HepG2 (cell line): ENCODE measurements around the gene STAM. TPM values are rescaled to one million over a fixed set of nuclear protein-coding genes. Genes with fewer than 3 reads are reported as not detected.

ENCODE experiments used
- ATAC-seq: fragments of 200-7000 bp; cut with Tn5 transposase; 3 replicates; pipeline ENCODE4 v1.9.1; 2020; ENCODE audit warnings: mild to moderate bottlenecking, moderate library complexity
- BruUV-seq: library from RNA; stranded (reverse); fragments of 400-500 nt; replicated peaks from 2 replicates; lab custom pipeline; 2021; lab: Mats Ljungman, UMichigan
- CTCF ChIA-PET: fragments of 300-600 bp; formaldehyde crosslinking; extraction: SDS; loops from one replicate; lab custom pipeline; 2021; ENCODE audit warnings: low total read pairs, inconsistent platforms, low intra/inter-chr PET ratio; lab: Yijun Ruan, JAX
- POLR2A ChIA-PET: fragments of 350-600 bp; sonication (Branson Sonifier 250); formaldehyde crosslinking; loops from one replicate; lab custom pipeline; 2020; ENCODE audit warnings: antibody characterized with exemption, inconsistent platforms; lab: Yijun Ruan, JAX
- DNase-seq: peaks from one replicate; pipeline ENCODE4 v3.0.0-alpha.2; 2015; ENCODE audit warnings: low spot score
- FAIRE-seq: peaks from 3 replicates; lab custom pipeline; 2011; peaks lifted over from hg19 to GRCh38; lab: Jason Lieb, UNC
- H2AFZ ChIP-seq: one replicate; pipeline ENCODE4 v1.6.1; 2011; ENCODE audit warnings: low read length, inconsistent platforms
- H3K27ac ChIP-seq: fragments of 300-600 bp; 3 replicates; pipeline ENCODE4 v1.8.0; 2011; ENCODE audit warnings: mixed run types, mild to moderate bottlenecking, mixed read lengths, low read length, inconsistent platforms; ENCODE audit not compliant: insufficient read depth; ENCODE audit errors: extremely low read length
- H3K27me3 ChIP-seq, 2 experiments: fragments of 200-600 bp in 1 of 2; 2 replicates in 1 of 2; 3 replicates in 1 of 2; pipeline versions ENCODE4 v1.6.0 to v1.8.0; 2011; ENCODE audit warnings: low read length in 2 of 2, mild to moderate bottlenecking in 2 of 2, moderate library complexity in 2 of 2, inconsistent platforms in 1 of 2; ENCODE audit not compliant: insufficient read depth in 2 of 2, control insufficient read depth in 1 of 2
- H3K36me3 ChIP-seq, 2 experiments: fragments of 200-600 bp in 1 of 2; replicated peaks in 1 of 2; 2 replicates in 1 of 2; 3 replicates in 1 of 2; pipeline versions ENCODE4 v1.5.1 to v1.8.0; 2011; ENCODE audit warnings: low read length in 2 of 2, inconsistent platforms in 1 of 2; ENCODE audit not compliant: insufficient read depth in 2 of 2, control insufficient read depth in 1 of 2
- H3K4me1 ChIP-seq: 2 replicates; pipeline ENCODE4 v1.5.1; 2012; ENCODE audit warnings: low read length, inconsistent platforms; ENCODE audit not compliant: insufficient read depth
- H3K4me2 ChIP-seq: 2 replicates; pipeline ENCODE4 v1.6.0; 2011; ENCODE audit warnings: low read depth, low read length, inconsistent platforms
- H3K4me3 ChIP-seq, 3 experiments: fragments of 200-600 bp in 1 of 3; sonication (generic), shearing (Covaris generic) in 1 of 3; replicated peaks in 1 of 3; 2 replicates each; pipeline ENCODE4 v1.5.1; 2011 to 2016; ENCODE audit warnings: low read length in 3 of 3, inconsistent platforms in 2 of 3, low read depth in 2 of 3, mild to moderate bottlenecking in 2 of 3, control low read depth in 1 of 3, mixed read lengths in 1 of 3; ENCODE audit not compliant: insufficient read depth in 1 of 3
- H3K79me2 ChIP-seq: one replicate; pipeline ENCODE4 v1.6.1; 2011; ENCODE audit warnings: low read length, inconsistent platforms; ENCODE audit not compliant: insufficient read depth
- H3K9ac ChIP-seq: 2 replicates; pipeline ENCODE4 v1.6.0; 2011; ENCODE audit warnings: mild to moderate bottlenecking, low read depth, low read length, inconsistent platforms; ENCODE audit not compliant: insufficient read depth
- H3K9me3 ChIP-seq: 2 replicates; pipeline ENCODE4 v1.5.1; 2012; ENCODE audit warnings: mild to moderate bottlenecking, low read length
- H4K20me1 ChIP-seq: 2 replicates; pipeline ENCODE4 v1.6.0; 2011; ENCODE audit warnings: inconsistent platforms, mild to moderate bottlenecking, low read length, moderate library complexity; ENCODE audit not compliant: insufficient read depth
- DMTF1 ChIP-seq: sonication (generic); formaldehyde crosslinking; IDR thresholded peaks from 2 replicates; pipeline ENCODE4 v1.4.0; 2020; ENCODE audit warnings: mild to moderate bottlenecking, missing genetic modification reagents
- FOSL2 ChIP-seq: sonication (generic); formaldehyde crosslinking; IDR thresholded peaks from 2 replicates; pipeline ENCODE4 v1.4.0; 2020; ENCODE audit warnings: missing genetic modification reagents
- MIXL1 ChIP-seq: IDR thresholded peaks from 2 replicates; pipeline ENCODE4 v1.6.1; 2016
- PRPF4 ChIP-seq: fragments of 200-400 bp; formaldehyde crosslinking; IDR thresholded peaks from 2 replicates; pipeline ENCODE4 v1.6.1; 2016; ENCODE audit warnings: low read length, low read depth; ENCODE audit not compliant: poor library complexity, severe bottlenecking
- TRIM24 ChIP-seq: sonication (generic); formaldehyde crosslinking; IDR thresholded peaks from 2 replicates; pipeline ENCODE4 v1.8.0; 2022; ENCODE audit warnings: mild to moderate bottlenecking, missing genetic modification reagents
- ZNF33A ChIP-seq: sonication (generic); formaldehyde crosslinking; IDR thresholded peaks from 2 replicates; pipeline ENCODE4 v1.5.1; 2020; ENCODE audit warnings: missing genetic modification reagents, mild to moderate bottlenecking, moderate library complexity, borderline replicate concordance
- ZNF343 ChIP-seq: sonication (generic); formaldehyde crosslinking; IDR thresholded peaks from 2 replicates; pipeline ENCODE4 v1.4.0; 2020; ENCODE audit warnings: mild to moderate bottlenecking, missing genetic modification reagents
- ZNF619 ChIP-seq: sonication (generic); formaldehyde crosslinking; IDR thresholded peaks from 2 replicates; pipeline ENCODE4 v1.4.0; 2020; ENCODE audit warnings: mild to moderate bottlenecking, missing genetic modification reagents
- WGBS: methylation state at CpG from one replicate; pipeline ENCODE4 v1.1.6; 2017; ENCODE audit warnings: low lambda C conversion rate; 5-methylcytosine and 5-hydroxymethylcytosine counted together
- in situ Hi-C: cut with HindIII; loops from 2 replicates; pipeline ENCODE4 v1.10.0; 2017; ENCODE audit warnings: low pct_unique_long_range_greater_than_20kb; ENCODE audit not compliant: extremely low pct_ligation_motif_present
- intact Hi-C: fragments of 100-400 bp; cut with micrococcal nuclease; formaldehyde crosslinking; loops from one replicate; pipeline ENCODE4 v1.10.0; 2022; ENCODE audit not compliant: unreplicated experiment
- polyA plus RNA-seq, 8 experiments: library from polyadenylated mRNA; depleted of rRNA in 3 of 8; stranded (reverse) in 7 of 8; unstranded in 1 of 8; fragments of >200 nt; fragmentation: Illumina TruSeq in 4 of 8; extraction: Trizol in 4 of 8; gene quantifications; 2 replicates each; pipeline versions ENCODE4 v1.2.1 to v1.2.3, GENCODE V29; 2011 to 2016; ENCODE audit warnings: low read depth in 4 of 8, missing spikeins in 1 of 8, mixed read lengths in 1 of 8; ENCODE audit not compliant: insufficient read depth in 1 of 8
- total RNA-seq, 5 experiments: library from RNA; depleted of rRNA; stranded (reverse); fragments of >200 nt; fragmentation: Illumina TruSeq; extraction: Trizol; gene quantifications; 2 replicates each; pipeline ENCODE4 v1.2.3, GENCODE V29; 2016; ENCODE audit warnings: low read depth in 1 of 5
- TF ChIP-seq, protein P1 (sequence below): sonication (generic); formaldehyde crosslinking; IDR thresholded peaks from 2 replicates; pipeline ENCODE4 v1.4.0; 2020; ENCODE audit warnings: missing genetic modification reagents
- TF ChIP-seq, protein P2 (sequence below): sonication (generic); formaldehyde crosslinking; IDR thresholded peaks from 2 replicates; pipeline ENCODE4 v1.5.0; 2020; ENCODE audit warnings: mild to moderate bottlenecking, missing genetic modification reagents, borderline replicate concordance

The STAM gene
- total and polyA plus RNA-seq, 2 of the 13 experiments (the other 11 are each of a cell fraction or from before 2014, with no cell fraction given), result 19.5 to 25.1 TPM

GRCh38 chr10:17758200-17758599 is 114.2 kb downstream of the STAM start:
- BruUV-seq, result no TSS peak
- in situ Hi-C loops (no loop called here), intact Hi-C loops (no loop called here)
- H3K79me2 ChIP-seq, result no peaks in the 10 kb centered on the region
- no peak overlapping the region for H3K9ac ChIP-seq
- ATAC-seq, result no peak
- CTCF ChIA-PET, result no interaction called here
- no peaks in the 10 kb centered on the region for H3K36me3 ChIP-seq
- no peaks in the 10 kb centered on the region for H4K20me1 ChIP-seq
- H2AFZ ChIP-seq, result no peak overlapping the region
- WGBS, result 61% methylated on average over 2 of the region's 2 CpGs
- TF ChIP-seq FOSL2 (CRISPR knock-in tag) (peak; percentile 54), MIXL1 (CRISPR knock-in tag) (no peak)
- DNase-seq, result no peak
- FAIRE-seq, result no peak
- POLR2A ChIA-PET, result no interaction called here
- H3K27ac ChIP-seq, result no peak overlapping the region
- peaks cover 0 to 2% of the 10 kb centered on the region in 2 experiments; a peak in 2 of 5 replicates for H3K27me3 ChIP-seq
- H3K4me3 ChIP-seq, result no peak overlapping the region
- no peak overlapping the region for H3K4me2 ChIP-seq
- H3K4me1 ChIP-seq, result peaks cover 14% of the 10 kb centered on the region
- no peaks in the 10 kb centered on the region for H3K9me3 ChIP-seq

- no peak overlapping the region for H3K27ac ChIP-seq
- H3K4me3 ChIP-seq, result no peak overlapping the region
- no peaks in the 10 kb centered on the region for H3K36me3 ChIP-seq
- CTCF ChIA-PET, result no interaction called here
- H3K4me2 ChIP-seq, result no peak overlapping the region
- peaks cover 14% of the 10 kb centered on the region for H3K4me1 ChIP-seq
- peaks cover 0 to 2% of the 10 kb centered on the region in 2 experiments; a peak in 2 of 5 replicates for H3K27me3 ChIP-seq
- H3K79me2 ChIP-seq, result no peaks in the 10 kb centered on the region
- H4K20me1 ChIP-seq, result no peaks in the 10 kb centered on the region
- H3K9ac ChIP-seq, result no peak overlapping the region
- no peak for DNase-seq
- FAIRE-seq, result no peak
- in situ Hi-C loops, result no loop called here
- POLR2A ChIA-PET, result no interaction called here
- BruUV-seq, result no TSS peak
- H2AFZ ChIP-seq, result no peak overlapping the region
- TF ChIP-seq, protein P1, sequence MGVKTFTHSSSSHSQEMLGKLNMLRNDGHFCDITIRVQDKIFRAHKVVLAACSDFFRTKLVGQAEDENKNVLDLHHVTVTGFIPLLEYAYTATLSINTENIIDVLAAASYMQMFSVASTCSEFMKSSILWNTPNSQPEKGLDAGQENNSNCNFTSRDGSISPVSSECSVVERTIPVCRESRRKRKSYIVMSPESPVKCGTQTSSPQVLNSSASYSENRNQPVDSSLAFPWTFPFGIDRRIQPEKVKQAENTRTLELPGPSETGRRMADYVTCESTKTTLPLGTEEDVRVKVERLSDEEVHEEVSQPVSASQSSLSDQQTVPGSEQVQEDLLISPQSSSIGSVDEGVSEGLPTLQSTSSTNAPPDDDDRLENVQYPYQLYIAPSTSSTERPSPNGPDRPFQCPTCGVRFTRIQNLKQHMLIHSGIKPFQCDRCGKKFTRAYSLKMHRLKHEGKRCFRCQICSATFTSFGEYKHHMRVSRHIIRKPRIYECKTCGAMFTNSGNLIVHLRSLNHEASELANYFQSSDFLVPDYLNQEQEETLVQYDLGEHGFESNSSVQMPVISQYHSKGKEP, result no peak
- TF ChIP-seq ZNF619 (CRISPR knock-in tag) (no peak), PRPF4 (no peak), ZNF343 (no peak), TRIM24 (CRISPR knock-in tag) (no peak), ZNF33A (CRISPR knock-in tag) (no peak), DMTF1 (no peak)
- TF ChIP-seq, protein P2, sequence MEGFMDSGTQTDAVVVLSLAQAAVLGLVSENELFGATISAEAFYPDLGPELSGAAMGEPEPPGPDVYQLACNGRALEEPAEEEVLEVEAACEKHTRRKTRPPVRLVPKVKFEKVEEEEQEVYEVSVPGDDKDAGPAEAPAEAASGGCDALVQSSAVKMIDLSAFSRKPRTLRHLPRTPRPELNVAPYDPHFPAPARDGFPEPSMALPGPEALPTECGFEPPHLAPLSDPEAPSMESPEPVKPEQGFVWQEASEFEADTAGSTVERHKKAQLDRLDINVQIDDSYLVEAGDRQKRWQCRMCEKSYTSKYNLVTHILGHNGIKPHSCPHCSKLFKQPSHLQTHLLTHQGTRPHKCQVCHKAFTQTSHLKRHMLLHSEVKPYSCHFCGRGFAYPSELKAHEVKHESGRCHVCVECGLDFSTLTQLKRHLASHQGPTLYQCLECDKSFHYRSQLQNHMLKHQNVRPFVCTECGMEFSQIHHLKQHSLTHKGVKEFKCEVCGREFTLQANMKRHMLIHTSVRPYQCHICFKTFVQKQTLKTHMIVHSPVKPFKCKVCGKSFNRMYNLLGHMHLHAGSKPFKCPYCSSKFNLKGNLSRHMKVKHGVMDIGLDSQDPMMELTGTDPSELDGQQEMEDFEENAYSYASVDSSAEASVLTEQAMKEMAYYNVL, result no peak
- H3K9me3 ChIP-seq, result no peaks in the 10 kb centered on the region
- intact Hi-C loops, result no loop called here
- ATAC-seq, result no peak
Observed at GRCh38 chr10:17758896-17759295, 114.9 kb downstream of the STAM start.
